Stimulated activated CD4-positive, alpha-beta T cell treated with anti-CD3 and anti-CD28 coated beads, TNF-alpha, amount 100 ng/mL, for 48 hours (primary cell): ENCODE measurements around the gene MAST4.
A peak's percentile ranks its signal among the peaks of the same experiment; 100 is the strongest.

Experiments
- DNase-seq, 3 donors: peaks; one replicate each; pipeline ENCODE4 v3.0.0-alpha.2; 2020; ENCODE audit warnings: low read depth in 3 of 3

Gene MAST4

DNA sequence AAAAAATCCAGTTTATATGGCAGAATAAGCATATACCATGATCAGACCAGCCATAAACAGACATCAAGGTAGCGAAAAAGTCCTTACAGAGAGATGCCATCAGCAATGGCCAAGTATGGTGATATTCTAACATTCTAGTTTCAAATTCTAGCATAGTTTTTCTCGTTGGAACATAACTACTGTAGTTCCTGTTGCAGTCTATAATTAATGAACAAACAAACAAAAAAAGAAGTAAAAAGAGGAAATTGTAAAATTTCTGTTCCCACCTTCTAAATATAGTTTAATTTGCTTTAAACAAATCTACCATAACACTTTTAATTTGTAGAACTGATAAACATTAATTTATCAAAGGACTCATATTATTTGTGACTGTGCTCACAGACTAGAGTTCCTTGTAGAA lies 610.3 kb downstream of the MAST4 start:
- DNase-seq = no peak

- peak; percentile 54 to 86 (median 75) for DNase-seq
These were observed 610.7 kb downstream of the MAST4 start for GRCh38 chr5:67206929-67207328.

GRCh38 chr5:67208403-67208802 lies 612.2 kb downstream of the MAST4 start:
- no peak for DNase-seq

GRCh38 chr5:67209141-67209771 lies 613.1 kb downstream of the MAST4 start:
- peak in 2 of 3 donors; percentile 43 to 57 for DNase-seq

GRCh38 chr5:67211926-67212325 lies 615.7 kb downstream of the MAST4 start:
- DNase-seq = no peak

GRCh38 chr5:67214036-67214435 lies 617.8 kb downstream of the MAST4 start:
- DNase-seq = no peak

DNA sequence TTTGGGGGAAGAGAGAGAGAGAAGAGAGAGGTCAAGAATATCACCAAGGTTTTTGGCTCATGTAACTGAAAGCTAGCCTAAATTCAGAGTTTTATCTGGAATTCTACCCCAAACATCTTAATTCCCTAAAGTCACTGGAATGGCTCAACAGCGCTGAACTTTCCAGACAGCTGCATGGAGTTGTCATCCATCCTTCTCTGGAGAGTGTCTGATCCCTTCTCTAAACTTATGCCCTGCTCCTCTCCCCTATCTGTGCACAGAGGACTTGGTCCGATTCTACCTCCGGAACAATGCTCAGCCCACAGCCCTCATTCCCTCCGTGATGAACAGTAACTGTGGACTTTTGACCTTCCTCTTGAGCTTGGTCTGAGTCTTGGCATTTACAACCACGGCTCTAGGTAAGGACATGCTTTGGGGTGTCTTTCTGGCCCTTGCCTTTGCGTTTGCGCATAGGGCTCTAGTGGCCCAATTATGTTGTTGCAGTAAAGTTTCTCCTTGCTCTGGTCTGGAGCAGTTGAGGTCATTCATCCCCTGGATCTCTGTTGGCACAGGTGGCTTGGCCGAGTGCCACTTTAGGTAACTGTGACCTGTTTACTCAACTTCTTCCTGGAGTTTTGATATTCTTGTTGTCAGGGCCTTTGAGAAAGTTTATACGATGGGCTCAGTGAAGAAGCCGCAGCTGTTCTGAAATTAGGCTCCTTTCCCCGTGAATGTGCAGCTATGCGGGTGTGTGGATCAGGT lies 618.7 kb downstream of the MAST4 start:
- DNase-seq = no peak

DNA sequence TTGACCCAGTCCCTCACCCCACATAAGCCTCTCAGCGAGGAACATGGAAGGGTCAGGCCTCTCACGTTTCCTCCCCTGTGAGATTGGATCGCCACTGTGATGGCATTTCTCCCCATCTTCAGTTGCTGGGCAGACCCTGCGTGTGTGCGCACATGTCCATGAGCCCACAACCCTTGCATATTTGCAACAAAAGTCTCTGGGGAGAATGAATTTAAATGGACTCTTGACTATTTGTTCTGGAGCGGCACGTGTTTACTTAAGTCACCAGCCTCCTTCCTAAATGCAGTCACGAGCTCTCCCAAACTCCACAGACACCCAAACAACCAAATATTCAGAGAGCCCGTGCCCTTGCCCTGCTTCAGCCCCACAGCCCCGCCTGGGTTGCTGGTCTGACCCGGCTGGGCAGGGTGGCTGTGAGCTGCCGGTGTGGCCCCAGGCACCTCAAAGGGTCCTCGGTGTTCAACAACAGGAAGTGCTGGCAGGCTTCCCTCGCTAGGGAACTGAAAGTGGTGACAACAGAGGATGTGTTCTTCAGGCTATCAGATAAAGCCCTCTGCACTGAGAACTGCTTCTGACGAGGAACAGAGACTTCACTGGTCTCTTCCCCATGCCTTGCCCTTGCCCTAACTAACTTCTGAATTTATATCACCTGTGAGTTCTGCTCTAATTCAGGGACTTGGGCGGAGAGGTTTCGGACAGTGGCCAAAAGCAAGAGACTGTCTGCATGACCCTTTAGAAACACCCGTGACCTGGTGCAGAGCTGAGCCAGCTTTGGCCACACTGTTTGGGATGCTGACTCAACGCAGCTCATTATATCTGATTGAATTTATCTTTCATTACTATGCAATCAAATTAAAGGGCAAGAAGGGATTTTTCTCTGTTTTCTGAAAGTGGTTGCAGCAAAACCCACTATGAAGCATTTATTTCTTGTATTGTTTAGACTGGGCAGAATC lies 619.6 kb downstream of the MAST4 start:
- DNase-seq = peak; percentile 32 to 55 (median 50)

- no peak for DNase-seq
These were observed 620.4 kb downstream of the MAST4 start for GRCh38 chr5:67216564-67216963.
